ENCODE results near the gene PCNP.
"Not testable (repeated sequence)": the region's sequence is repeated elsewhere in the genome, so short reads cannot be mapped to it uniquely, and the experiment has no call there.

PCNP gene

DNA sequence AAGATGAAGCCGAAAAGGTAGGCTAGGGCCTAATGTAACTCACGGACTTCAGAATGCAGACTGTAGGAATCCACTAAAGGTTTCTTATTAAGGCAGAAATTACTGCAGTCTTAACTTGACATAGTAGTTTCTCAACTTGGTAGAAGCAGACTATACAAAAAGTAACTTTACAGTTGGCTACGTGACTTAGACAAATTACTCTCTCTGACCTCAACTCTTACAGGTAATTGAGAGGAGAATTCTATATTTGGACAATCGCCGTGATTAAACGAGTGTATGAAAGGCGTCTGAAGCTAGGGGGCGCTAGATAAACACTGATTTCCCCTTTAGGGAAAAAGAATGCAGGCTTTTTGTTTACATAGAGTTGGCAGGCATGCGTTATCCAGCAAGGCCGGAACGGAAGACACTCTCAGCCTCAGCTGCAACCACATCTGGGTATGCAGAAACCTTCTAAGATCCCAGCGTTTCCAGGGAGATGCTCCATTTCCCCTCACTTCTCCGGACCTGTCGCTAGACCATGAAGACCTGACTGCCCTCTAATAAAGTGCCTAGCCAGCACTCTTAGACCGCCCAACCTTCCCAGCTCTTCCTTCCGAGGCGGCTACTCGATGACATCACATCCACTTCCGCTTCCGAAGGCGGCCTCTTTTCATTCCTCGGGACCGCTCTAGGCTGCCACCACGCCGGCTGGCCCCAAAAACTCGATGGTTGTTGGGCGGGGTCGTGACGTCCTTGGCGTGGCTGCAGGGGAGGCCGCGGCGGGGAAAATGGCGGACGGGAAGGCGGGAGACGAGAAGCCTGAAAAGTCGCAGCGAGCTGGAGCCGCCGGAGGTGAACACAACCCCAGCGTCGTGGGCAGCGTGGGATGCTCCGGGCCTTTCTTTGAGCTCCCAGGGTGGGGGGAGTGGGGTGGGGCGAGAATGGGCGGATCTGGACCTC lies at the start of gene PCNP:
TSS of gene PCNP (plus strand) at position 732 of the 939 bp plus-strand sequence. CDS start at position 768, 36 bp downstream.
- peak; percentile 98 for DNase-seq (ENCODE audit: low read depth in 2 of 2)

DNA sequence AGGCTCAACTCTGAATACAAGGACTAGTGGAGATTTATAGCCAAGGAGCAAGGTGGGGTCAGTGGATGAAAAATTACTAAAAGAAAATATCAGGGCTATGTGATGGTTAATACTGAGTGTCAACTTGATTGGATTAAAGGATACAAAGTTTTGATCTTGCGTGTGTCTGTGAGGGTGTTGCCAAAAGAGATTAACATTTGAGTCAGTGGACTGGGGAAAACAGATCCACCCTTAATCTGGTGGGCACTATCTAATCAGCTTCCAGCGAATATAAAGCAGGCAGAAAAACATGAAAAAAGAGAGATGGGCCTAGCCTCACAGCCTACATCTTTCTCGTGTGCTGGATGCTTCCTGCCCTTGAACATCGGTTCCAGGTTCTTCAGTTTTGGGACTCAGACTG lies 46.5 kb upstream of the PCNP start:
- no peak for DNase-seq (ENCODE audit: low read depth in 2 of 2)

- DNase-seq (ENCODE audit: low read depth in 2 of 2) = no peak
Measured at GRCh38 chr3:101527906-101528305, 46.1 kb upstream of the PCNP start.

DNA sequence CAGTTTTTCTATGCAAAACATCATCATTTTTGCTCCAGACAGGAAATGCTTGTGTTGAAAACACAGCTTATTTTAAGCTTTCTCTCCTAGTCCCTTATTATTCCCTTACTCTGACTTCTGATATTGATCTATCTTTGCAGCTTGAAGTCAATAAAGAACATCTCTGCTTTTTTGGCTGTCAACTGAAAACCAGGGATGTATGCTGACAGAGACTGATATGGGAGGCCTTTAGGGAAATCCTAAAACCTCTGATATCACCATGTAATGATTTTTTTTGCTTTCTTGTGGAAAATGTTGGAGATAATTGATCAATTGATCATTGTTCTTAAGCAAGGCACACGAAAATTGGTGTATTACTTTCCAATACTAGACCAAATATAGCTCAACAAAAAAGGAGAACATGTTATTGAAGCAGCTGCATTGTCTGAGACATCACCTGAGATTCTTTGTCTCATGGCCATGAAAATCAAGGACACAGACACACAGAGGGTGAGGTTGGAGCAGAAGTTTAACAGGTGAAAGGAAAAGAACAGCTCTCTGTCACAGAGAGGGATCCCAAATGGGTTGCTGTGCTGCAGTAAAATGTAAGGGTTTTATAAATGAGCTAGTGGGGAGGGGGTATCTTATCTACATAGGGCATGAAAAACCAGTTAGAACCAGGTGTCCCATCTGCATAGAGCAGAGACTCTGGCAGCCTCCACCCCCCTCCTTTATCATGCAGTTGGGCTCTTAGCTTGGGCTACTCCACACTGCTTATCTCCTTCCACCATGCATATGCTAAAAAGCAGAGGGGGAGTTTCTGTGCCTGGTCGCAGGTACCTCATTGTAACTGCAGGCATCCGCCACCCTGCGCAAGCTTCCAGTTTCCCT lies 43.9 kb upstream of the PCNP start:
- DNase-seq (ENCODE audit: low read depth in 2 of 2) = no peak

DNA sequence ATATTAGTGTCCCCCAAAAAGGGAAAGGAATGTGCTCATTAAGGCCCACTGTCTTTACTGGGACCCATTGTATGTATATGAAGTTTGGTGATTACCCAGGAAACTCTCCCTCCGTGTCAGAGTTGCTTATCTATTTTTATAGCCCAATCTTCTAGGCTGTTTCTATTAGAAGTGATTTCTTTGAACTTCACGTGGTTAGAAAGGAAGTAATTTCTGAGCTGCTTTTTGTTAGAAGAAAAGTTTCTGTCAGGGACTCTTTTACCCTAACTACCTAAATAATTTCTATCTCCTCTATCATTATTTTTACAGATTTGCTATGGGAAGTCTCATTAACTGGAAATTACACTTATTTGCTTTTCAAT lies 43.3 kb upstream of the PCNP start:
- no peak for DNase-seq (ENCODE audit: low read depth in 2 of 2)

DNA sequence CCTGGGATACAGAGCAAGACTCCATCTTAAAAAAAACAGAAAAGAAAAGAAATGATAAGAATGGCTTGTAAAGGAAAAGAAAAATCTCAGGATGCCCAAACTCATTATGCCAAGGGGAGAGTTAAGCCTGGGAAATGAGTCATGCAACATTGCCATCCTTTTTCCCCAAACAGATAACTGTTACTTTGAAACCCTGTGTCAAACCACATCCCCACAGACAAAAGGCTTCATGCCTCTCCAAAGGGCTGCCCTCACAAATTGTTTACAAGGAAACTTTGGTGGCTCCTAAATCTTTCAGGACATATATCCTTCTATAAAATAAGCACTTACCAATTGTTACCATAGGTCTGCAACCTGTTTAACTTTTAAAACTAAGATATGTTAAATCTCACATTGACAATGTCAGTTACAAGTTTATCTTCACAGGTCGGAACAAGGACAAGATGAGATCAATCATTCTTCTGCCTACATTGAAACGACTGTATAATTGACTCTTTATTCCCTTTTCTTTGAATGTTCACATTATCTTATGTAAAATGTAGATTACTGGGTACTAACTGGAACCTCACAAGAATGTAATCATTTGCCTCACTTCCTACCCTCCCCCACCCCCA lies 42.4 kb upstream of the PCNP start:
- no peak for DNase-seq (ENCODE audit: low read depth in 2 of 2)

GRCh38 chr3:101532783-101533602 lies 41.0 kb upstream of the PCNP start:
- no peak for DNase-seq (ENCODE audit: low read depth in 2 of 2)

- DNase-seq (ENCODE audit: low read depth in 2 of 2) = no peak
Measured at GRCh38 chr3:101533603-101533968, 40.4 kb upstream of the PCNP start.

- no peak for DNase-seq (ENCODE audit: low read depth in 2 of 2)
Measured at GRCh38 chr3:101535221-101535620, 38.8 kb upstream of the PCNP start.

- DNase-seq (ENCODE audit: low read depth in 2 of 2) = no peak
Measured at GRCh38 chr3:101536266-101536665, 37.7 kb upstream of the PCNP start.

DNA sequence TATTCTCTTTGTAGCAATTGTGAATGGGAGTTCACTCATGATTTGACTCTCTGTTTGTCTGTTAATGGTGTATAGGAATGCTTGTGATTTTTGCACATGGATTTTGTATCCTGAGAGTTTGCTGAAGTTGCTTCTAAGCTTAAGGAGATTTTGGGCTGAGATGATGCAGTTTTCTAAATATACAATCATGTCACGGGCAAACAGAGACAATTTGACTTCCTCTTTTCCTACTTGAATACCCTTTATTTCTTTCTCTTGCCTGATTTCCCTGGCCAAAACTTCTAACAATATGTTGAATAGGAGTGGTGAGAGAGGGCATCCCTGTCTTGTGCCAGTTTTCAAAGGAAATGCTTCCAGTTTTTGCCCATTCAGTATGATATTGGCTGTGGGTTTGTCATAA lies 37.0 kb upstream of the PCNP start:
- DNase-seq (ENCODE audit: low read depth in 2 of 2) = not testable (repeated sequence)

DNA sequence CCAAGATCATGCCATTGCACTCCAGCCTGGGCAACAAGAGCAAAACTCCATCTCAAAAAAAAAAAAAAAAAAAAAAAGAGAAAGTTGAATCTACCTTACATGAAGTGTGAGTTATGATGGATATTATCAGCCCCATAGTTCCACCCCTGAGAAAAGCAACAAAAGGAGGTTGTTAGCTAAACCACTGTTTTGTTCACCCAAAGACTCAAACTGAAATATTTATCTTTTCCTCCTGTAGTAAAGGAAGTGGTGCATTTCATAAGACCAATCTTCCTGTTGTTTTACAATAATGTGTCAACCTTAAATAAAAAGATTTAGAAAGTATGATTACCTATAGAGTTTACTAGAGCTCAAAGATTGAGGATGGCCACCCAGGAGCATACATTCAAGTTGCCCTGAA lies 31.0 kb upstream of the PCNP start:
- no peak for DNase-seq (ENCODE audit: low read depth in 2 of 2)

DNA sequence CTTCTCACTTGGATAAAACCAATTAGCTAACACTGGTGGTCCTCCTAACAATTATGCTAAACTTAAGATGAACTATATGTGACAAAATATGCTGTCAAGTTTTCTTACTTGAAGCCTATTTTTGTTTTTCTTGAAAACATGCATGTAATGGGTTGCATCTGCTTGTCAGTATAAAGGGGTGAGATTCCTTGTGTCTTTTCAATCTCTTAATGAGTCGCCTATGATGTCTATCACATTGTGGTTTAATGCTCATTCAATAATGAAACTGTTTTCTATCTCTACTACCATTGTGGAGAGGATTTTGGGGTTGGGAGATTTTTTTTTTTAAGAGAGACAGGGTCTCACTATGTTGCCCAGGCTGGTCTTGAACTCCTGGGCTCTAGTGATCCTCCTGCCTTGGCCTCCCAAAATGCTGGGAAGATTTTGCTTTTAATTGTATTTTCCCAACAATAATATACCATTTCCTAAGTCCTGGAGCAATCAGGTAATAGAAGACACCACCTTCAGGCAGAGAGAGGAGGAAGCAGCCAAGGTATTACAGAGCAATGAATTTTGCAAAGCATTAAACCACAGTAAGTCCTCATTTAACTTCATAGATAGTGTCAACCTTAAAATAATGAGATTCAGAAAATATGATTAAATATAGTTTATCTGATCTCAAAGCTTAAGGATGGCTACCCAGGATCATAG lies 29.7 kb upstream of the PCNP start:
- no peak for DNase-seq (ENCODE audit: low read depth in 2 of 2)

DNA sequence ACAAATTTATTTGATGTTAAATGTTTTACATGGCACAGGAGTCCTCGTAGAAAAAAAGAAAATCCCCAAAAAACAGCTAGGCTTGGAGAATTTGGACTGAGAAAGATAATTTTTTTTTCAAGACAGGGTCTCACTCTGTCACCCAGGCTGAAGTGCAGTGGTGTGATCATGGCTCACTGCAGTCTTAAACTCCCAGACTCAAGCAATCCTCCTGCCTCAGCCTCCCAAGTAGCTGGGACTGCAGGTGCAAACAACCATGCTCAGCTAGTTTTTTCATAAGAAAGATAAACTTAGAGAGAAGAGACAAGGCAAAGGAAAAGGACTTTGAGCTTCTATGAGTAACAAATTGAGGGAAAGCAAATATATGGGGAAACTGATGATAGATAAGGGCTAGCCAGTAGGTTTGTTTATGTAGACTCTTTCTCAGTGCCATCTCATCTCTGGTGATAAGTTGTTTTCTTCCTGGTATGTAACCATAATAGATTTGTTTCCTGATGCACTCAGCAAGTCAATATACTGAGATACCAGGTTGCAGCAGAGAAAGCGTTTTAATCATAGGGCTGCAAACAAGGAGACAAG lies 25.4 kb upstream of the PCNP start:
- DNase-seq (ENCODE audit: low read depth in 2 of 2) = no peak

GRCh38 chr3:101549473-101549872 lies 24.5 kb upstream of the PCNP start:
- DNase-seq (ENCODE audit: low read depth in 2 of 2) = no peak

- DNase-seq (ENCODE audit: low read depth in 2 of 2) = not testable (repeated sequence)
Measured at GRCh38 chr3:101551359-101552081, 22.5 kb upstream of the PCNP start.

DNA sequence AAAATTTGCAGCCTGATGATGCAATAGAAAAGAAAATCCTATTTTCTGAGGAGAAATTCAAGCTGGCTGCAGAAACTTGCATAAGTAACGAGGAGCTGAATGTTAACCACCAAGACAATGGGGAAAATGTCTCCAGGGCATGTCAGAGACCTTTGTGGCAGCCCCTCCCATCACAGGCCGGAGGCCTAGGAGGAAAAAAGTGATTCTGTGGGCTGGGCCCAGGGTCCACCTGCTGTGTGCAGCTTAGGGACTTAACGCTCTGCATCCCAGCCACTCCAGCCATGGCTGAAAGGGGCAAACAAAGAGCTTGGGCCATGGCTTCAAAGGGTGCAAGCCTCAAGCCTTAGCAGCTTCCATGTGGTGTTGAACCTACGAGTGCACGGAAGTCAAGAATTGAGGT lies 20.6 kb upstream of the PCNP start:
- not testable (repeated sequence) for DNase-seq (ENCODE audit: low read depth in 2 of 2)

DNA sequence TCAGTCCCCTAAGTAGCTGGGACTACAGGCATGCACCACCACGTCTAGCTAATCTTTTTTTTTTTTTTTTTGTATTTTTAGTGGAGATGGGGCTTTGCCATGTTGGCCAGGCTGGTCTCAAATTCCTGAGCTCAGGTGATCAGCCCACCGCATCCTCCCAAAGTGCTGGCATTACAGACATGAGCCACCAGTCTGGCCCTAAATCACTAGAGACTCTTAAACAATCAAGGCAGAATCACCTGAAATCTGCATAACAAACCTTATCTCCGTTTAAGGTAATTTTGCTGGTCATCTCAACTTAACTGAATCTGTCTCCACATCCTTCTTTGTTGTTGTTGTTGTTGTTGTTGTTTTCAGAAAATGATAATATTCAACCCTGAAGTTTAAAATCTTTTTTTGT lies 17.9 kb upstream of the PCNP start:
- DNase-seq (ENCODE audit: low read depth in 2 of 2) = no peak

DNA sequence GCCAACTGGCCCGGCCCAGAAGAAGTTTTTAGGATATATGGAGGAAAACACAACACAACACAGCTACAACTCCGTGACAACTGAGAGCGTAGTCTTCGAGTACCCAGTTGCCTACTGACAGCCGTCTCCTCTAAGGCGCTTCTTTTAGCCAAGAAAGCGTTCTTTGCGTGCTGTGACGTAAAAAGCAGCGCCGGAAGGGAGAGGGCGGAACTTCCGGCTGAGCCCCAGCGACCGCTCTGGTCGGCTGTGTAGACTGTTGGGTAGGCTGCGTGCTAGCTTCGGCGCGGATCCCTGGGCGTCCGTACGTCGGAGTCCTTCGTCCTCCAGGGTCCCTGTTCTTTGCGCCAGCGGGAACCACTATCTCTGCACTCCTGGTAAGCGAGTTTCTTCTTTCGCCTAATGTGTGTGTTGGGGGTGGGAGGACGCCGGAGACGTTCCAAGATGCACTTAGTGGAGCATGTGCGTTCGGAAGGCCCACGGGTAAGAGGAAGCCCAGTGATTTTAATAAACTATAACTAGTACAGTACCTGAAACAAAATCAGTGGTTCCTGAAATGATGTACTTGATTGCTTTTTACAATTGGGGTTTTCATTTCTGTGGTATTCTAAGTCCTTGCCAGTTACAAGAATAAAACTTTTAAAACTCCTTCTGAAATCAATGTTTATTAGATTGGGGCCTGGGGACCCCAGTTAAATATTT lies 12.2 kb upstream of the PCNP start, which contains the start of gene TRMT10C:
TSS of gene TRMT10C (plus strand) at position 239 of the 699 bp plus-strand sequence. CDS start 2,914 bp downstream, outside the sequence.
- peak; percentile 85 to 87 for DNase-seq (ENCODE audit: low read depth in 2 of 2)

Data from stimulated activated CD8-positive, alpha-beta memory T cell treated with anti-CD3 and anti-CD28 coated beads, Interleukin-7, amount 100 ng/mL, for 4 hours (primary cell).